HG03045 (cell line): ENCODE data around the gene FEZF1.
"Not testable (repeated sequence)": the region's sequence is repeated elsewhere in the genome, so short reads cannot be mapped to it uniquely, and the experiment has no call there.

Source experiments
- ATAC-seq: cut with Tn5 transposase; IDR thresholded peaks from one replicate; pipeline ENCODE4 v1.9.1; 2021; ENCODE audit warnings: mild to moderate bottlenecking, moderate library complexity; ENCODE audit not compliant: unreplicated experiment

FEZF1 gene

GRCh38 chr7:122309421-122309820, 4.9 kb upstream of the FEZF1 start:
- ATAC-seq = no peak

DNA sequence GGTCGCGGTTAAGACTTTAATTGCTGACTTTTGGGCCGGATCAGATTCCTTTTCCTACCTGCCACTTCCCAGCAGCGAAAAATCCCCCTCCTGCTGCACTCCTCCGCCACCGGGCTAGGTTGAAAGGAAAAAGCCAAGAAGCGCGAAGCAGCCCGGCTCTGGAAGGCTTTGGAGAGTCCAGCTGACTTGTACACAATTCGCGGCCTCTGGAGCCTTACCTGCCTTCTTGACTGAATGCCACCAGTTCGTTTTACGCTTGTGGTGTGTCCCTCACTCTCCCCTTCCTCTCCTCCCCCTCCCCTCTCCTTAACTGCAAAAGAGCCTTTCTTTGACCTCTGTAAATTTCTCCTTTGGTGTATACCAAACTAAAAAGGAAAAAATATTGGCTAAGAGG, 2.7 kb upstream of the FEZF1 start:
- no peak for ATAC-seq

GRCh38 chr7:122306320-122307227, 2.0 kb upstream of the FEZF1 start:
- ATAC-seq = no peak

DNA sequence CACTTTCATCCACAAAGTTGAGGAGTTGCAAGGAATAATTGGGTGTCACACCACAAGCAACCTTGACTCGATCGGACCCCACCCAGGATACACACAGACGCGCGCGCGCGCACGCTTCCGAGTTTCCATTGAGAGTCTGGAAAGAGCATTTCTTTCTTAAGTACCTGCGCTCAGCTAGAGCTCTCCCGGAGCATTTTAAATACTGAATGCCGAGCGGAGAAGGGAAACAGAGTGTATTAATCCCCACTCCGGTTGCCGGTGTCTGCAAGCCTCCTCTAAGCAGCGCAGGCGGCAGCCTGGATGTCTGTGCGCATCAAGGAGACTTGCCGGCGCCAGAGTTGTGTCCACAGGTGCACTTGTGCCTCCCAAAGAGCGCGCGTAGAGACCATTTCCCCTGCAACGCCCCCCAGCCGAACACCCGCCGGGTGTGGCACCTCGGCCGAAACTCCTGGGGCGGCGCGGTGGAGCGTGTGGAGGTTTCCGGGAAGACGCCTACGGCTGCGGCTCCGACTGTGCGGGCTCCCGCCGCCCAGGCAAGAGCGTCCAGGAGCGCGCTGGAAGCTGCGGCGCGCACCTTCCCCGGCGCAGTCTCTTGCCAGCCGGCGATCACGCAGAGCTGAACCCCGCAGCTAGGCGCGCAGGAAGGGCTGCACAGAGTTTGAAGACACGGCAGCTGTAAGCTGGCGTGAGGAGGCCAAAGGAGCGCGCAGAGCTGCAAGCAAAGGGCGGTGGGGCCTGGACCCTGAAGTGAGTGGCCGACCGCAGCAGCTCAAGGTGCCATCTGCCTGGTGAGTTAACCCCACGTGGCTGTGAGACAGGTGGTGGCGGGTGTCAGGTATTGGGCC, 1.1 kb upstream of the FEZF1 start:
- ATAC-seq = no peak

- ATAC-seq = no peak
Observed at GRCh38 chr7:122304996-122305421, 459 bp upstream of the FEZF1 start.

DNA sequence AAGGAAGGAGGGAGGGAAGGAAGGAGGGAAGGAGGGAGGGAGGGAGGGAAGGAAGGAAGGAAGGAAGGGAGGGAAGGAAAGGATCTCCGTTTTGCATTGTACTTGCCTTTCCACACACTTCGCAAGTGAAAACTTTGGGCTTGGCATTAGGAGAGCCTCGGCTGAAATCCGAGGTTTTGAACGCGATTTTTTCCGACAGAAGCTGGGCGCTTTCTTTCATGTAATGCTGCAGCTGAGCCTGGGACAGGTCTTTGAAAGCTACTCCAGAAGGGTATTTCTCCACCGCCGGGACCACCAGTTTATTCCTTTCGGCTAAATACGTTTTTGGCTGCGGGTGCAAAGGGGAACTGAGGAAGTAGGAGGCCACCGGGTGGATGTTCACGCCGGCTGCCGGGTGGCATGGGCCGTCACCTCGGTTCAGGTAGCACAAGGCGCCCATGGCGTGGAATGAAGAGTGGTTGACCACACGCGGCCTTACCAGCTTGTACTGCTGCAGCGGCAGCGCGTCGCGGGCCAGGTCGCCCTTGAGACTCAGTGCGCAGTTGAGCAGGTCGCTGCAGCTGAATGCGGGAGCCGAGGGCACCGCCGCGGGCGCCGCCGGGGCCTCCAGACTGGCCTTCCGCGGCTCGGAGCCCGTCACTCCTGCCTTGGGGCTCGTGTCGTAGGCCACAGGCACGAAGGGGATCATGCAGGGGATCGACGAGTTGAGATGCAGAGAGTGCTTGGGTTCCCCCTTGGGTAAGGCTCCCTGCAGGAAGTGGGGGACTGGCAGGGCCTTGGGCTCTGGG, 825 bp downstream of the FEZF1 start:
- no peak for ATAC-seq

- ATAC-seq = no peak
Observed at GRCh38 chr7:122302761-122303530, 1.6 kb downstream of the FEZF1 start.

DNA sequence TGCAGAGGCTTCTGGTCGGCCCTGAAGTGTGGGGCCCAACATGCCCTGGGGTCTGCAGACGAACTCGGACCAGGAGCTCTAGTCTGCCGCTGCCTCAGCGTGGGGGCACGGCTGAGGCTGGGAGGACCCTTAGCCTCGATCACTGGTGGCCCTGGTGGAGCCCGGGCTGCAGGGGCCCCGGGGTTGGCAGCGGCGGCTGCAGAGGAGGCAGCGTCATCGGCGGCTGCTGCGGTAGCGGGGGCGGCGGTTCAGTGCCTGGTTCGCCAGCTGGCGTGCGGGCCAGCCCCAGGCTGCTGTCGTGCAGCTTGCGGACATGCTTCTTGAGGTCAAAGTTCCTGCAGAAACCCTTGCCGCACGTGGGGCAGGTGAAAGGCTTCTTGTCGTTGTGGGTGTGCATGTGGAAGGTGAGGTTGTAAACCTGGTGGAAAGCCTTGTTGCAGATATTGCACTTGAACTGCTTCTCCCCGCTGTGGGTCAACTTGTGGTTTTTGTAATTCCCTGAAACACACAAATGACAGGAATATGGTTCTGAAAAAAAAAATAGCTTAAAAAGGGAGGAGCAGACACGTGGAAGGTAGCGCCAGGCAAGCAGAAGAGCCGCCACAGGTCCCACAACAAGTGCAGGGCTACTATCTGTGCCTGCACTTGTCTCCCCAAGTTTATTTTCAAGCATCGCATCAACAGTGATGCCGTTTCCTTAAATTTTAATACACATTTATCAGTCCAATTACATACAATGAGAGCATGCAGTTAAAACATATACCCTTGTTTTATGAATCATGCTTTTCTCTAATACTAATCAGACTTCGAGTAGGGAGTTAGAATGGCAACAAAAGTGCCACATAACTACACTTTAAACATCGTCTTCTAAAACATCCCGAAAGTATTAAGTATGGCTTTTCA, 2.4 kb downstream of the FEZF1 start:
- no peak for ATAC-seq

DNA sequence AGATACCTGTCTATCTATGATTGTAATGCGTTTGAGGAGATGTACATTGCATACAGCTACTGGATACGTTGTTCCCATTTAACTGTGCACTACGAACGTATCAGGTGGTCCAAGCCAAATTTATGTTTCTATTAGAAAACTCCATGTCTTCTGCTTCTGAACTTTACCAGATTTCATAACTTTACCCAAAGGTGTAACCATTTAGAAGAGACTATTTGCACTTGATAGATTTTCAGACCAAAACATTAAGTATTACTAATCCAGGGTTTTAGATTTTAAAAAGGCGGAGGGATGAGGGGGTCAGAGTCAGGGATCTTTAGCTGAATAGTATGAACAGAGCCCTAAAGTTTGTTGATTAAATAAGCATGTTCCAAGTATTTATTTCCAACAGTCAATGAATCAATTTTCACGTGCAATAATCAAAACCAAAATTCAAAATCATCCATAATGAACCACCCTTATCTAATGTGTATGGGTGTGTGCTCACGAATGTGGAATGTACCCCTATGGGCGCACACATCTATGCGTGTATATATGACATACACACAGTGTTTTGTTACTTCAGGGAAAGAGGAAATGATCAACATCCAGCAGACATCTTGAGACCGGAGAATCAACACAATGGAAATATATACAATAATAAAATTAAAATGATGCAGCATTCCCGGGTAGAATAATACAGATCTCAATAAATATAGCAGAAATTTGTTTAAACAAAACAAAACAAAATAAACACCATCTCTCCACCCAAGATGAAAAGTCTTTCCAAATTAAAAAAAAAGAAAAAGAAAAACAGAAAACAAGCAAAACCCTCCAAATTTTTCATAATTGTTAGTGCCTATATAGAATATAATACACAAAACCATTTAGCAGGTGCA, 3.4 kb downstream of the FEZF1 start:
- no peak for ATAC-seq

GRCh38 chr7:122300211-122300932, 4.2 kb downstream of the FEZF1 start:
- ATAC-seq = no peak

DNA sequence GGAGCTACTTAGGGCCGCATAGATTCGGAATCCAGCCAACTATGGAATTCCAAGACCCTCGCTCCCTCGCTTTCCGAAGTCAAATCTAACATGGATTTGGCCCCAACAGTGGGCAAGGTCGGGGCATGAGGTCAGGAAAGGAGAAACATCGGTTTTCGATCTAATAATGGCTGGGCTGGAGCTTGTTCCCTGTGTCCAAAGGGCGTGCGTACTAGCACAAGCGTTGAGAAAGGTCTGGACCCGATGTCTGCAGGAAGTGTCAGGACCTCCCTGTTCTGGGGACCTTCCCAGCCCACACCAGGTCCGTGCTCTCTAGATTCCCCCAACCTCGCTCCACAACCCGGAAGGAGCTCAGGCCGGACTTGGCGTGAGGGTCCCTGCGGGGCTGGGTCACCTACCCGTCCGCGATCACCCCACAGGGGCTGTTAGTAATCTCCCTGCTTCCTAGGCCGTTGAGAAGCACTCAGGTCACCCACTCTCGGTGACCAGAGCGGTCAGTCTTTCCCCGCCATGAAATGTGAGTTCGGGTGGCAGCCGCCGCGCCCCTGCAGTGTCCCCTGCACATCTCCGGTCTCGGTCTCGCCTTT, 4.8 kb downstream of the FEZF1 start:
- ATAC-seq = no peak

DNA sequence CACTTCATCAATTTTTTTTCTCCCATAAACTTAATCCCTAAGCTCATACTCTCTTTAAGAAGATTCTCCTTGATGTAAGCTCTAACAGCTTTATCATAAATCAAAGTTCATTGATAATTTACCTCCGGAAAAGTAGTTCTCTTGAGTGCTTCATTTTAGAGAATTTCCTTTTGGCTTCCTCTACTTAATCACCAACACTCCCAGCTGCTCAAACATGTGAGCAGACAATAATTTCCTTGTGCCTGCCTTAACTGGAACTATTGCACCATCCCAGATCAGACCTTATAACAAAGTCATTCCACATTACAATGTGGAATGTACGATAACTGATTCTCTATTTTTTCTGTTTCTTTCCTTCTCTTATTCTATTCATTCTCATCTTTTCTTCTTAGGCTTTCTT, 5.9 kb downstream of the FEZF1 start:
- ATAC-seq = no peak

DNA sequence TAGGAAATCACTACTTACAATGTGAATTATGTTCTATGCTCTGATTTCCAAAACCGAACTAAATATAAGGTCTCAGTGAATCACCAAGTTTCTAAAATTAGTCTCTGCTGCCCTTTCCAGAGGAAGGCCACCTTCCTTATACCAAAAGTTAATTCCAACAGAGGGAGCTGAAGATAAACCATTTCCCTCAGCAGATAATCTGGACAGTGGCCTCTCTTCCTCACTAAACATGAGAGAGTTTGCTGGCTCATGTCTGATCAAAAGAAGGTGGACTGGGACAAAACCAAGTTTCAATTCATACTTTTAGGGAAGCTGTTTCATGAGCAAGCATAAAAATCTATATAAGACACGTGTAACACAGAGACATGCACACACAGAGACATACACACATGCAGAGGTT, 6.4 kb downstream of the FEZF1 start:
- ATAC-seq = no peak

- ATAC-seq = no peak
Observed at GRCh38 chr7:122291189-122291588, 13.4 kb downstream of the FEZF1 start.

GRCh38 chr7:122290476-122290875, 14.1 kb downstream of the FEZF1 start:
- ATAC-seq = no peak

DNA sequence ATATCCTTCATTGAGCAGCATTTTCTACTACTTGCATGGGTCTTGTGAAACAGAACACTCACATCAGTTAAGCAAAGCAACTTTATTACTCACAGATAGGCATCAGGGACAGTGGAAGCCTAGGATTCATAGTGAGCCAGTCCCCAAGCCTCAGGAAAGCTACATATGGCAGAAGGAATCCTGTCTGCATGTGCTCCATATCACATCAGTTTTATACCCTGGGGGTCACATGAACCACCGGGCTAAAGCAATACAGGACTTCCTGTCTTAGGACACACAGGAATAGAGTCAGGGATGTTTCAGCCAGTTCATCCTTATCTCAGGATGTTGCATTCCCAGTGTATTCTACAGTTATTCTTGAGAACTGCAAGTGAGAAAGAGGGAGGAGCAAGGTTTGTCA, 15.1 kb downstream of the FEZF1 start:
- no peak for ATAC-seq

DNA sequence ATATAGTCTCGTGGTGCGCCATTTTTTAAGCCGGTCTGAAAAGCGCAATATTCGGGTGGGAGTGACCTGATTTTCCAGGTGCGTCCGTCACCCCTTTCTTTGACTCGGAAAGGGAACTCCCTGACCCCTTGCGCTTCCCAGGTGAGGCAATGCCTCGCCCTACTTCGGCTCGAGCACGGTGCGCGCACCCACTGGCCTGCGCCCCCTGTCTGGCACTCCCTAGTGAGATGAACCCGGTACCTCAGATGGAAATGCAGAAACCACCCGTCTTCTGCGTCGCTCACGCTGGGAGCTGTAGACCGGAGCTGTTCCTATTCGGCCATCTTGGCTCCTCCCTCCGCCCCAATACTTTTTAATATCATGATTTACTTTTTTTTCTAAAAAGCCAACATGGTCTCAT, 19.9 kb downstream of the FEZF1 start:
- not testable (repeated sequence) for ATAC-seq
